ENCODE data around the gene CD226. TPM values are rescaled to one million over a fixed set of nuclear protein-coding genes. Genes with fewer than 3 reads are reported as not detected.
"Not testable (repeated sequence)": the region's sequence is repeated elsewhere in the genome, so short reads cannot be mapped to it uniquely, and the experiment has no call there.

Gene CD226
- total RNA-seq, 1 experiment from 2014 or later: not detected

GRCh38 chr18:69908838-69909237, 38.8 kb downstream of the CD226 start:
- no peak for DNase-seq (ENCODE audit: low spot score)

GRCh38 chr18:69906765-69907164, 40.9 kb downstream of the CD226 start:
- DNase-seq (ENCODE audit: low spot score): no peak

GRCh38 chr18:69900941-69901340, 46.7 kb downstream of the CD226 start:
- DNase-seq (ENCODE audit: low spot score): no peak

- DNase-seq (ENCODE audit: low spot score): not testable (repeated sequence)
Measured at GRCh38 chr18:69899154-69899923, 48.3 kb downstream of the CD226 start.

GRCh38 chr18:69898241-69898861, 49.3 kb downstream of the CD226 start:
- DNase-seq (ENCODE audit: low spot score): no peak

- no peak for DNase-seq (ENCODE audit: low spot score)
Measured at GRCh38 chr18:69897397-69898108, 50.1 kb downstream of the CD226 start.

- no peak for DNase-seq (ENCODE audit: low spot score)
Measured at GRCh38 chr18:69895066-69896047, 52.3 kb downstream of the CD226 start.

- DNase-seq (ENCODE audit: low spot score): no peak
Measured at GRCh38 chr18:69894467-69894866, 53.2 kb downstream of the CD226 start.

GRCh38 chr18:69890558-69890957, 57.1 kb downstream of the CD226 start:
- no peak for DNase-seq (ENCODE audit: low spot score)

- DNase-seq (ENCODE audit: low spot score): no peak
Measured at GRCh38 chr18:69889009-69889408, 58.7 kb downstream of the CD226 start.

- no peak for DNase-seq (ENCODE audit: low spot score)
Measured at GRCh38 chr18:69887256-69887655, 60.4 kb downstream of the CD226 start.

GRCh38 chr18:69885841-69886531, 61.7 kb downstream of the CD226 start:
- DNase-seq (ENCODE audit: low spot score): no peak

- no peak for DNase-seq (ENCODE audit: low spot score)
Measured at GRCh38 chr18:69885355-69885754, 62.3 kb downstream of the CD226 start.

GRCh38 chr18:69883781-69884180, 63.9 kb downstream of the CD226 start:
- no peak for DNase-seq (ENCODE audit: low spot score)

- no peak for DNase-seq (ENCODE audit: low spot score)
Measured at GRCh38 chr18:69882965-69883668, 64.6 kb downstream of the CD226 start.

GRCh38 chr18:69880083-69880482, 67.6 kb downstream of the CD226 start:
- DNase-seq (ENCODE audit: low spot score): no peak

- not testable (repeated sequence) for DNase-seq (ENCODE audit: low spot score)
Measured at GRCh38 chr18:69879051-69879450, 68.6 kb downstream of the CD226 start.

GRCh38 chr18:69878213-69878933, 69.3 kb downstream of the CD226 start:
- DNase-seq (ENCODE audit: low spot score): no peak

- DNase-seq (ENCODE audit: low spot score): no peak
Measured at GRCh38 chr18:69876490-69876889, 71.2 kb downstream of the CD226 start.

Data from HT-29 (cell line).